Right ventricle myocardium superior (tissue), 1 donor: ENCODE measurements around the gene SEL1L. TPM values are rescaled to one million over a fixed set of nuclear protein-coding genes. Genes with fewer than 3 reads are reported as not detected.
A peak's percentile ranks its signal among the peaks of the same experiment; 100 is the strongest.
"Not testable (repeated sequence)": the region's sequence is repeated elsewhere in the genome, so short reads cannot be mapped to it uniquely, and the experiment has no call there.

Source experiments
- ATAC-seq: fragments of 200-7000 bp; cut with Tn5 transposase; one replicate; pipeline ENCODE4 v1.9.1; 2020; ENCODE audit warnings: mild to moderate bottlenecking; ENCODE audit not compliant: poor library complexity
- DNase-seq: peaks from one replicate; pipeline ENCODE4 v3.0.0-alpha.2; 2020
- intact Hi-C: fragments of 100-400 bp; cut with DNase I; formaldehyde crosslinking; loops from one replicate; pipeline ENCODE4 v1.11.2; 2022
- total RNA-seq: library from RNA; stranded (reverse); fragmentation: NEBNext Ultra II Directional; extraction: Animal tissue kit (Norgen Biotek cat#: 25700); gene quantifications from one replicate; pipeline ENCODE4 v1.2.1, GENCODE V29; 2021
- donor health status: DM: no; HTN: yes; CAD: no; lungs with severe emphysema.

The SEL1L gene
- total RNA-seq, 1 donor from 2014 or later, result 46.0 TPM

DNA sequence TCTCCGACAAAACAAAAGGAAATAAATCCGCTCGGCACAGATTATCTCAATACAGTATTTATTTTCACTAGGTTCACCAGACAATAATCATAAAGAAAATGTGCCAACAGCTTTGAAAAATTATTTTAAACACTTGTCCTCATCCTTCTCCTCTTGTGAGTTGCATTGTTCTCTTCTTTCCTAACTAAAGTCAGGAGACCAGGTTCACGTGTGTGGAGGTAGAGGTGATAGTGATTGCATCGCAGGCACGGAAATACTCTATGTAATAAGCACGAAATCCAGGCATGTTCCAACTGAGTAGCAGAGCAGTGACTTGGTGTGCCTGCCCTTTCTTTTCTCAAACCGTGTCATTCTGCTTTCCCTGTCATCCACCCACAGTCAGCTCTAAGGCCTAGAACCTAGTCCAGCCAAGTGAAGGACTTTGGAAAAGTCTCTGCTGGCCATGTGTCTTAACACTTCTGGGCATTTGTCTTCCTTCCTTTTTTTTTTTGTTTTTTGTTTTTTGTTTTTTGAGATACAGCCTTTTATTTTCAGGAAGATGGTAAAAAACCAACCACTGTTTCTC, 939 bp upstream of the SEL1L start:
- DNase-seq, result no peak
- intact Hi-C loops, result no loop called here
- no peak for ATAC-seq

DNA sequence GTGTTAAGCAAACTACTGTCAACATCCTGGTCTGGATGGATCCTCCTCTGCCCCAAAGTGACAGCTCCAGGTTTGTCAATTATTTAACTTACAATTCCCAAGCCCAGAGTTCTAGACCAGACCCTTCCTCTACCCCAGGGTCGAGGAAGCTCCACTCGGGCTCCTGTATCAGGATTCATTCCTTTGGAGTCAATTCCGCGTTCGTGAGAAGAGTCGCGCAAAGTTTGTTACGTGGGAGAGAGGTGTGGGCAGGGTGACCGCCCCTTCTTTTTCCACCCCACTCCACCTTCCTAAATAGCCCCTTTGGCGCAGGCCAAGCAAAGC, 479 bp downstream of the SEL1L start:
- DNase-seq (no peak), ATAC-seq (no peak)
- intact Hi-C loops, result no loop called here

DNA sequence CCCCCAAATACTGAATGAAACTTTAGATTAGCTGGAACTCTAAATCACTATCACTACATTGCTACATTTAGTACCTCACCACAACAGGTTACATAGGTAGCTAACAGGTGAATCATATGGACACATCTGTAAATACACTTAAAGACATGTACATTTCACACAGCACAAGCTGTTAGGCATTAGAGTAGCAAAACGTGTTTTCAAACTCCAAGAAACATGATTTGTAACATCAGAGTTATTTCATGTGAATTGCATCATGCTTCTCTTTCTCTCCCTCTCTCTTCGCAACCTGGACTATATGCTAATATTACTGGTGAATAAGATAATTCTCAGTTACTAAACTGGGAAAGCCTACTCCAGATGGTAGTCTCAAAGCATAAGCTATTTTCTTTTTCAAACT, 4.3 kb downstream of the SEL1L start:
- intact Hi-C loops, result no loop called here
- ATAC-seq (no peak), DNase-seq (no peak)

DNA sequence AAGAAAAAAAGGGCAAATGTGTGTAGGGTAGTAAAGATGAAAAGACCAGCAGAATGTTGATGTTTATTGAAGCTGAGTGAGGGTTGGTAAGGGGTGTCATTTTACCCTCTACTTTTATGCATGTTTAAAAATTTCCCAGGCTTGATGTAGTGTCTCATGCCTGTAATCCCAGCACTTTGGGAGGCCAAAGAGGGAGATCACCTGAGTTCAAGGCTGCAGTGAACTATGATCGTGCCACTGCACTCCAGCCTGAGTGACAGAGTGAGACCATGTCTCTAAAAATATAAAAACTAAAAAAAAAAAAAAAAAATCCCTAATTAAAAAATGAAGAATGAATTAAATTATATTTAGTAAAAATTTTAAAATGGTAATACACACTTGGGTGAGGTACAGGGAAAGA, 8.5 kb downstream of the SEL1L start:
- intact Hi-C loops, result no loop called here
- ATAC-seq (no peak), DNase-seq (no peak)

DNA sequence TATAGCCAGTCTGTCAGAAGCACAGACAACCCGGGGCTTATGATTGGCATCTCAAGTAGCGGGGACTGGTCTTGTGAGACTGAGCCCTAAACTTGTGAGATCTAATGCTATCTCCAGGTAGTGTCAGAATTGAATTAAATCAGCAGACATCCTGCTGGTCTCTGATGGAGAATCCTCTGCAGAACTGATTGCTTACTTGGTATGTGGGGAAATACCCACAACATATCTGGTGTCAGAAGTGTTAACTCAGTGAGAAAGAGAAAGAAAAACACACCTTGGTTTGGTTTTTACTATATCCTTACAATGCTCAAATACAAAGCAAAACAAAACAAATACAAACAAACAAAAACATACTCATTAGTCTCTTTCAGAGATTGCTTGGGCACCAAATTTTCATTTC, 10.0 kb downstream of the SEL1L start:
- ATAC-seq (no peak), DNase-seq (no peak)
- intact Hi-C loops, result no loop called here

DNA sequence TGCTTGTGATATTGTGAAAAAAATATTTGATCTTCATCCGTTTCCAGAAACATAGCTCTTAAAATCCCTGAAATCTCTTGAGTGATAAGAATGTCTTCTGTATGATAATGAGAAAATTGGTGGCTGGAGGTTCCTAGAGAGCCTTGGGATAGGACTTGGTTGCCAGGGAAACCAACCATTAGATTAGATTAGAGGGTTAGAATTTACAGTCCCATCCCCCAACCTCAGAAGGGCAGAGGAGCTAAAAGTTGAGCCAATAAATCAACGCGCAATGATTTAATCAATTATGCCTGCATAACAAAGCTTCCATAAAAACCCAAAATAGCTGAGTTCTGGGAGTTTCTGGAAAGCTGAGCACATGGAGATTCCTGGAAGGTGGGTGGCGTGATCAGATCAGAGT, 10.6 kb downstream of the SEL1L start:
- no peak for DNase-seq
- intact Hi-C loops, result no loop called here
- ATAC-seq, result no peak

DNA sequence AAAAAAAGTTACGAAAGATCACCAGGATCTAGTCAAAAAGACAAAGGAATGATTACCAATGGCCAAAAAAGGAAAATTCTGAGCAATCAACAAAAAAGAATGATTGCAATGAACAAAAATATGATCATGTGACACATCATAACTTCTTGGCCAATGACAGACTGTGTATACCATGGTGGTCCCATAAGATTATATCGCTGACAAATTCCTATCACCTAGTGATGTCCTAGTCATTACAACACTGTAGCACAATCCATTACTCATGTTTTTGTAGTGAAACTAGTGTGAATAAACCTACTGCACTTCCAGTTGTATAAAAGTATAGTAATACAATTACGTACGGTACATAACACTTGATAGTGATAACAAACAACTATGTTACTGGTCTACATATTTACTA, 12.3 kb downstream of the SEL1L start:
- no peak for DNase-seq
- ATAC-seq, result no peak
- intact Hi-C loops, result no loop called here

DNA sequence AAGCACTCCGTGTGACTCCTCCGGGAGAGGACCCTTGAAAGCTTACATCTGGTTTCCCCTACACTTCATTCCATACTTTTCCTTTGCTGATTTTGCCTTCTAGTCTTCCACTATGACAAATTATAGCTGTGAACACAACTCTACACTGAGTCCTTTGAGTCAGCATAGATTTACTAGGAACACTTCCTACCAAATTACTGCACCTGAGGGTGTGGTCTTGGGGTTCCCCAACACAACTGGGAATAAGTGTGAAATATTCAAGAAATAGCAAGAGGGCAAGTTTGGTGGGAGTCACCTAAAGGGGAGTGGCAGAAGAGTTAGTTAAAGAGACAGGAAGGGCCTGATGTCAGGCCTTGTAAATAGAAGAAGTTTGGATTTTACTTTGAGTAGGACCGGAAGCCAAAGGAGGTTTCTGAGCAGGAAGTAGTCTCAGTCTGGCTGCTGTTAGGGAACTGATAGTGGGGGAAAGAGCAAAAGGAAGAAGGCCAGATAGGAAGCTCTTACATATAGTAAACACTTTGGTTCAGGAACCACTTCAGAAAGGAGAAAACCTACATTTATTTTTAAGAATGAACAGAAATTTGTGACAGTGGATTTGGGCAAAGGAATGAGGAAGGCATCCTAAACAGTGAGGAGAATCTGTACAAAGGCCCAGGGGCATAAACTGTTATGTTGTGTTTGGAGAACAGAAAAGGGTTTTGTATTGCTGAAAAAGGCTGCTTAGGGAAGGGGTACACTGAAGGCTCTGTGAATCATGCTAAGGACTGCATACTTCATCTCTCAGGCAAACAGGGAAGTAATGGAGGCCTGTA, 14.2 kb downstream of the SEL1L start:
- ATAC-seq (peak; percentile 71), DNase-seq (no peak)
- intact Hi-C loops, result no loop called here

DNA sequence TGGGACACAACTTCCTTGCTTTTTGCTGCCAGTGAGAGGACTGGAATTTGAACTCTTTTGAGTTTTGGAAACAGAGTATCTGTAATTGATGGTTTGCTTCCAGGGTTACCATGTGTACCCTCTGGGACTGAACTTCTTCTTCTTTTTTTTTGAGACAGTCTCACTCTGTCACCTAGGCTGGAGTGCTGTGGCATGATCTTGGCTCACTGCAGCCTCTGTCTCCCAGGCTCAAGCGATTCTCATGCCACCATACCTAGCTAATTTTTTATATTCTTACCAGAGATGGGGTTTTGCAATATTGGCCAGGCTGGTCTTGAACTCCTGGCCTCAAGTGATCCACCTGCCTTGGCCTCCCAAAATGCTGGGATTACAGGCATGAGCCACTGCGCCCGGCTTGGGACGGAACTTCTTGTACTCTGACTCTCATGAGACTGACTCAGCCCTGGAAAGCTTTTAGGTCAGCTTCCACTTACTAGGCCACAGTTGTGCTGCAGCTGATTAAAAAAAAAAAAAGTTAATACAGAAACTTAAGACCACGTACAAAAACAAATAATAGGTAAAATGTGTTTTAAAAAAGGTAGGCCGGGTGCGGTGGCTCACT, 15.8 kb downstream of the SEL1L start:
- peak; percentile 73 for ATAC-seq
- peak; percentile 66 for DNase-seq
- intact Hi-C loops, result no loop called here

DNA sequence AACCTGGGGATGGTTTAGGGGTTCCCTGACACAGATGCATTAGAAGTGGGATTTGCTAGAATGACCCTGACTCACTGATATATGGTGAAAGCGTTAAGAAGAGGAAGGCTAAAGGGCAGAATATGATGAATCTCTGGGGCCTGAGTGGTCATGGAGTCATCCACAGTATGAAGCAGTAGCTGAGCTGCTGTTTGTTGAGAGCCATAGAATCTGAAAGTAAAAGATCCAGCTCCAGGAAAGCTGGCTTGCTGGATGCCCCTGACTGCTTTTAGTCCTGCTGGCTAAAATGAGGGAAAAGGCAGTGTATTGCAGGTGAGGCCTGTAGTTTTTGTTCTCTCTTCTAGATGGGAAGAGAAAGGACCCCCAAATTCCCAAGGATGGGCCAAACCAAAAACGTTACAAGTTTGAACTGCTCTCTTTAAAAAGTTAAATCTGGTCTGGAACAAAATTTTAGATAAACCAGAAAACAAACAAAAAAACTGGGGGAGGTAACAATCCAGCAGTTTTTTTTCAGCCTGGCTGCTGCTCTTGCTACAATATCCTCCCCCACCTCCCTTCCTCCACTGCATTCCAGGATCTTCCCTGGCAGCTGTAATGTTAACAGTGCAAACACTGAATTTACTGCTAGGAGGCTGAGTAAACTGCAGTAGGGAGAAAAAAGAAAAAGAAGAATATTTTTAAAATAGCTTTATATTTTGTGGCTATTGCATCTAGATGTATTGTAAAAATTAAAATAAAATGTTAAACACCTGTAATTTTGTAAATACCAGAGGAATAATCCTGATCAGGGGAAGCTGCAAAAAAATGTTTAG, 16.5 kb downstream of the SEL1L start:
- ATAC-seq (peak; percentile 81), DNase-seq (no peak)
- intact Hi-C loops, result no loop called here

DNA sequence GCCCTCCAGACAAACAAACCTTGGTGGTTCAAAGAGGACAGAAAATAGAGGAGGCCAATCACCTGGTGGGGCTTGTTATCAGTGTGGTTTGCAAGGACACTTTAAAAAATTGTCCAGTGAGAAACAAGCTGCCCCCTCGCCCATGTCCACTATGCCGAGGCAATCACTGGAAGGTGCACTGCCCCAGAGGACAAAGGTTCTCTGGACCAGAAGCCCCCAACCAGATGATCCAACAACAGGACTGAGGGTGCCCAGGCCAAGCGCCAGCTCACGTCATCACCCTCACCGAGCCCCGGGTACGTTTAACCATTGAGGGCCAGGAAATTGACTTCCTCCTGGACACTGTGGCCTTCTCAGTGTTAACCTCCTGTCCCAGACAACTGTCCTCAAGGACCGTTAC, 17.7 kb downstream of the SEL1L start:
- intact Hi-C loops, ATAC-seq, DNase-seq: not testable (repeated sequence)

DNA sequence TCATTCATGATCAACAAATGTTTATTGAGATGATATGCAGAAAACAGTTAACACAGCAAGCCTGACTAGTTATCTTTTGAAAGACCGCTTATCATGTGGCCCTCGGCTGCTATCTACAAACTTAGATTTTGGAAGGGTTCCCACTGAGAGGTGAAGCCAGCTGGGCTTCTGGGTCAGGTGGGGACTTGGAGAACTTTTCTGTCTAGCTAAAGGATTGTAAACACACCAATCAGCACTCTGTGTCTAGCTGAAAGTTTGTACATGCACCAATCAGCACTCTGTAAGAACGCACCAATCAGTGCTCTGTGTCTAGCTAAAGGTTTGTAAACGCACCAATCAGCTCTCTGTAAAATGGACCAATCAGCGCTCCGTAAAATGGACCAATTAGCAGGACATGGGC, 20.8 kb downstream of the SEL1L start:
- ATAC-seq, result not testable (repeated sequence)

DNA sequence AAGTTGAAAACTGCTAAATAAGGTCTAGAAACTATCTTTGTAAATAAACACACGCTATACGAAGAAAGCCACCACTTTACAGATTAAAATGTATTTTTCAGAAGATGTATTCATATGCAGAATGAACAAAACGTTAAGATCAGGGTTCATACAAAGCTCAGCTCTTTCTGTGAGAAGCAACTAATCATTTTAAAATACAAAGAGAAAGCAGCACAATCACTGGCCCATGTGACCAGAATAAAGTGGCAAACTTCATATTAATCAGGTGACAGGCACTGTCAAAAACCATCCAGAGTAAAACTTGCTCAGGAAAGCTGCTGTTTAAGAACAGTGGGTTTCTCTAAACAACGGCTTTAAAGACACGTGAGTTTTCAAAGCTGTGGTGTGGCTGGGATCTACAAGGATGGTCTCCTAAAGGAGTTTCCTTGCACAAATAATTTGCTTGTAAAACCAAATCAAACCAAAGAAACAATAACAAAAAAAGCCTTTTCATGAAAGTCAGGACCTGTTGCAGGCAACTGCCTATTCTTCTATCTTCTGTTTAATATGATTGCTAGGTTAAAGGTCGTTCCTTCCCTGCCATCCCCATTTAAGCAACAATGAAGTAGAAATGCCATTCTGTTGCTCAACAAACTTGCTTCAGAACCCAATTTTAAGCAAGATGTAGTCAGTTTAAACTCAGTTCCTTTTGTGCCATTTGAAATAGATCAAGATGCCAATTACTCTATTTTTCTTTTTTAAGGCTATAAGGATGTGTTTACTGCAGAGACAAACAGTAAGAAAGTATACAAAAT, 22.3 kb downstream of the SEL1L start:
- DNase-seq, result no peak
- ATAC-seq, result peak; percentile 51
- intact Hi-C loops, result no loop called here

More for the DNA sequence above, 20.8 kb downstream of the SEL1L start:
- DNase-seq, intact Hi-C loops: not testable (repeated sequence)

DNA sequence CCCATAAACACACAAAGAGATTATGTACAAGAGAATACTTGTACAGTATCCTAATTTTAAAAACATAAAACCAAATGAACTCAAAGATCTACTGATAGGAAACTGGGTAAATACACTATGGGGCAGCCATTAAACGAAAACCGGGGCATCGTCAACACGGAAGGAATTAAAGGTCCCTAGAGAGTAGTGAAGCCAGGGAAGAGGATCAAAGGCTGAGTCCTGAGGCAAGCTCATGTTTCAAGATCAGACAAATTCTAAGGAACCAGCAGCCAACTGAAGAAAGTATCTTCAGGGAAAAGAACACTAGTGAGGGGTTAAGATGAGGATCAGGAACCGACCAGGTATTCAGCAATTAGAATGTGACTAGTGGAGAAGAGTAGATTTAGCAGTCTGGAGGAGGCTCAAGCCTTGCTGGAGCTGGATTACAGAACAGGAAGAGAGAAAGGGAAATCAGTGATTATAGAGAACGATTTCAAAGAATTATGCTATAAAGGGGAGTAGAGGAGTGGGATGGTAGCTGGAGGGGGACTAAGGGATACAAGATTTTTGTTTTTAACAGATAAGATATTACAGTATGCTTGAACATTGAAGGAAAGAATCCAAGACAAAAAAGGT, 23.7 kb downstream of the SEL1L start:
- DNase-seq (no peak), ATAC-seq (peak; percentile 44)
- intact Hi-C loops, result no loop called here

DNA sequence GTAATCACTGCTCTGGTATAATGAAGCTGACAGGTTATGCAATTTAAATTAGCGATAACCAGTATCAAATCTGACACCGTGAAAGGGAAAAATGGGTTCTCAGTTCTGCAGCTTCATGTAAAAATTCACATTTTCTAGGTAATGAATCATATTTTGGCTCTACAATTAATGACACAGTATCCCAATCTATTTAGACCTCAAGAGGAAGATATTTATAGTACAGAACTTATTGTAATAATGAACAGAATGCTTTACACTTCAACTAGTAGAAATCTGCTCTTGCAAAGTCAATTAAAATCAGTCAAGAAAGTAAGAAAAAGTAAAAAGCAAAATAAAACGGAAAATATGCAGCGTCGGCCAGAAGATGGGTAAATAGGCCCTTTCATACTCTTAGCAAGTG, 24.3 kb downstream of the SEL1L start:
- ATAC-seq (peak; percentile 71), DNase-seq (no peak)

DNA sequence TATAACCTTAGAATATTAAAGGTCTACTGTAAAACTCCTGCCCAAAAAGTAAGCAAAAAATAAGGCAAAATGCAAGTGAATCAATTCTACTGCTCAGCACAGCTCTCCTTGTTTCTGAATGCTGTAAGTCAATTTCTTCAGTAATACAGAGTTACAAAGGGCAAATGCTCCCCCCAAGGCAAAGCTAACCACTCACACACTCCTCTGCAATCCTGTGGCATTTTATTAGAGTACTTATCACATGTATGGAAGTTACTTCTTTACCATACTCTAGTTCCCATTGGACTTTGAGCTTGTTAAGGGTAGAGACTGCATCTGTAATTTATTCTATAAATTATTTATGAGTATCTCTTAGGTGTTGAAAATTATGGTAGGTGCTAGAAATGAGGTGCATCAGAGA, 27.2 kb downstream of the SEL1L start:
- DNase-seq (no peak), ATAC-seq (no peak)
- intact Hi-C loops, result no loop called here

More for the DNA sequence above, 24.3 kb downstream of the SEL1L start:
- intact Hi-C loops, result no loop called here

DNA sequence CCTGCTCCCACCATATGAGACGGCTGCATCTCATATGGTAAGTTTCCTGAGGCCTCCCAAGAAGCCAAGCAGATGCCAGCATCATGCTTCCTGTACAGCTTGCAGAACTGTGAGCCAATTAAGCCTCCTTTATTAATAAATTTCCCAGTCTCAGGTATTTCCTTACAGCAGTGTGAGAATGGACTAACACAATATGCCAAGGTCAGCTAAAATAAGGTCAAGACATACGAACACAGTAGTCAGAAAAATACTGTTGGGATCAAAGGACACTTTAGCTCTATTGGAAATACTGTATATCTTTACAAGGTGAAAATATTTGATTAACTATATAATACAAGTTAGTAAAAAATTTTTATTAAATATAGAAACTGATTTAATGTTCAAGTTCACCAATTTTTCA, 28.8 kb downstream of the SEL1L start:
- DNase-seq, result no peak
- no peak for ATAC-seq
- intact Hi-C loops, result no loop called here

DNA sequence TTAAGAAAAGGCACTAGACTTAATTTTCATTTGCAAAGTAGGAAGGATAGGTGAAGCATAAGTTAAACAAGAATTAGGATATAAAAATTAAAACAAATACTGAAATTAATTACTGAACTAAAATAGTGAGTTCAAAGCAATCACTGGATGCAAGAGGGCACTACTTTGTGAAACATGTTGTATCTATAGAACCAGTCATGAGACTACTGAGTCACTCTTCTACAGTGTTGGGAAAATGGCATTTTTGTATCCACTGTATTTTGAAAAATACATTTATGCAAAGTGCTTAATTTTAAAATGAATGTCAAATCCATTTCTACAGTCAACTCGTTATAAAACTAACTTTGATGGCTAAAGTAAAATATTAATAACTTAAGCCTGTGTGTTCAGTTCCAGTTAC, 47.9 kb downstream of the SEL1L start:
- no peak for DNase-seq
- no peak for ATAC-seq
- intact Hi-C loops, result no loop called here
